ENCODE data around the gene ANAPC10.

ANAPC10 gene

GRCh38 chr4:144985014-144985413, 113.0 kb downstream of the ANAPC10 start:
- no peak overlapping the region for H2BK15ac ChIP-seq (ENCODE audit: low read depth, poor library complexity, severe bottlenecking)
- H3K4me3 ChIP-seq (ENCODE audit: insufficient read depth in 1 of 2, low read depth in 1 of 2, low read length in 2 of 2), result peak overlapping the region in 1 of 2 experiments; percentile 18
- H2BK120ac ChIP-seq (ENCODE audit: low read depth, low read length), result no peak overlapping the region
- H3K27me3 ChIP-seq (ENCODE audit: control insufficient read depth in 1 of 2, insufficient read depth in 1 of 2, low read length in 2 of 2), result no peaks in the 10 kb centered on the region
- H3K79me1 ChIP-seq (replicated peaks; ENCODE audit: low read length, poor library complexity, severe bottlenecking), result no peaks in the 10 kb centered on the region
- H3K27ac ChIP-seq (ENCODE audit: low read length, poor library complexity, severe bottlenecking), result no peak overlapping the region
- peaks cover 4% of the 10 kb centered on the region for H3K9me3 ChIP-seq (ENCODE audit: control insufficient read depth, low read length)
- no peak overlapping the region for H2BK12ac ChIP-seq (ENCODE audit: low read length in 2 of 2)
- H4K8ac ChIP-seq (ENCODE audit: low read length), result no peak overlapping the region
- H3K4me1 ChIP-seq (ENCODE audit: control insufficient read depth, insufficient read depth, low read depth, low read length), result no peaks in the 10 kb centered on the region
- H3K18ac ChIP-seq (ENCODE audit: low read depth in 1 of 2, low read length in 2 of 2), result no peak overlapping the region
- no peak overlapping the region for H2BK5ac ChIP-seq (ENCODE audit: low read depth, low read length, poor library complexity, severe bottlenecking)
- no peak overlapping the region for H3K4ac ChIP-seq (ENCODE audit: low read depth in 1 of 2, low read length in 2 of 2)
- peak overlapping the region; percentile 62 for H3K9ac ChIP-seq (ENCODE audit: low read length)
- H2AFZ ChIP-seq (ENCODE audit: low read depth, low read length), result no peak overlapping the region
- H4K91ac ChIP-seq (ENCODE audit: low read length), result no peak overlapping the region
- H2AK5ac ChIP-seq (ENCODE audit: low read length, severe bottlenecking), result no peak overlapping the region
- H3K23ac ChIP-seq (ENCODE audit: low read length in 2 of 2), result no peak overlapping the region
- no peak for DNase-seq
- no peaks in the 10 kb centered on the region for H3K36me3 ChIP-seq (ENCODE audit: control insufficient read depth in 1 of 2, insufficient read depth in 2 of 2, low read depth in 1 of 2, low read length in 2 of 2)
- no peak overlapping the region for H3K4me2 ChIP-seq (ENCODE audit: low read length, poor library complexity, severe bottlenecking)
- no peak overlapping the region for H3K14ac ChIP-seq (ENCODE audit: low read length in 2 of 2)

- H3K9ac ChIP-seq (ENCODE audit: low read length), result peak overlapping the region; percentile 62
- no peak overlapping the region for H3K14ac ChIP-seq (ENCODE audit: low read length in 2 of 2)
- H2BK15ac ChIP-seq (ENCODE audit: low read depth, poor library complexity, severe bottlenecking), result no peak overlapping the region
- H3K4me2 ChIP-seq (ENCODE audit: low read length, poor library complexity, severe bottlenecking), result no peak overlapping the region
- no peaks in the 10 kb centered on the region for H3K36me3 ChIP-seq (ENCODE audit: control insufficient read depth in 1 of 2, insufficient read depth in 2 of 2, low read depth in 1 of 2, low read length in 2 of 2)
- no peaks in the 10 kb centered on the region for H3K79me1 ChIP-seq (replicated peaks; ENCODE audit: low read length, poor library complexity, severe bottlenecking)
- H4K8ac ChIP-seq (ENCODE audit: low read length), result no peak overlapping the region
- H3K4me3 ChIP-seq (ENCODE audit: insufficient read depth in 1 of 2, low read depth in 1 of 2, low read length in 2 of 2), result no peak overlapping the region
- 95% methylated on average over 3 of the region's 3 CpGs for WGBS
- H2BK120ac ChIP-seq (ENCODE audit: low read depth, low read length), result no peak overlapping the region
- no peak overlapping the region for H3K4ac ChIP-seq (ENCODE audit: low read depth in 1 of 2, low read length in 2 of 2)
- H3K23ac ChIP-seq (ENCODE audit: low read length in 2 of 2), result no peak overlapping the region
- no peak overlapping the region for H3K18ac ChIP-seq (ENCODE audit: low read depth in 1 of 2, low read length in 2 of 2)
- peaks cover 4% of the 10 kb centered on the region for H3K9me3 ChIP-seq (ENCODE audit: control insufficient read depth, low read length)
- H3K27ac ChIP-seq (ENCODE audit: low read length, poor library complexity, severe bottlenecking), result no peak overlapping the region
- H4K91ac ChIP-seq (ENCODE audit: low read length), result no peak overlapping the region
- DNase-seq, result no peak
- H2AFZ ChIP-seq (ENCODE audit: low read depth, low read length), result no peak overlapping the region
- no peak overlapping the region for H2BK12ac ChIP-seq (ENCODE audit: low read length in 2 of 2)
- no peaks in the 10 kb centered on the region for H3K4me1 ChIP-seq (ENCODE audit: control insufficient read depth, insufficient read depth, low read depth, low read length)
- H2AK5ac ChIP-seq (ENCODE audit: low read length, severe bottlenecking), result no peak overlapping the region
- H2BK5ac ChIP-seq (ENCODE audit: low read depth, low read length, poor library complexity, severe bottlenecking), result no peak overlapping the region
- H3K27me3 ChIP-seq (ENCODE audit: control insufficient read depth in 1 of 2, insufficient read depth in 1 of 2, low read length in 2 of 2), result no peaks in the 10 kb centered on the region
These were observed 113.8 kb downstream of the ANAPC10 start for GRCh38 chr4:144984241-144984640.

GRCh38 chr4:144975718-144976117, 122.3 kb downstream of the ANAPC10 start:
- no CpG with 5 or more reads among the region's 2 CpGs for WGBS
- Histone ChIP-seq H3K14ac (ENCODE audit: low read length in 2 of 2) (no peak overlapping the region), H2BK120ac (ENCODE audit: low read depth, low read length) (no peak overlapping the region), H3K18ac (ENCODE audit: low read depth in 1 of 2, low read length in 2 of 2) (no peak overlapping the region), H2BK15ac (ENCODE audit: low read depth, poor library complexity, severe bottlenecking) (no peak overlapping the region), H2BK5ac (ENCODE audit: low read depth, low read length, poor library complexity, severe bottlenecking) (no peak overlapping the region), H3K23ac (ENCODE audit: low read length in 2 of 2) (no peak overlapping the region), H3K4me2 (ENCODE audit: low read length, poor library complexity, severe bottlenecking) (no peak overlapping the region), H4K8ac (ENCODE audit: low read length) (no peak overlapping the region), H4K91ac (ENCODE audit: low read length) (no peak overlapping the region), H3K27ac (ENCODE audit: low read length, poor library complexity, severe bottlenecking) (no peak overlapping the region), H3K27me3 (ENCODE audit: control insufficient read depth in 1 of 2, insufficient read depth in 1 of 2, low read length in 2 of 2) (no peaks in the 10 kb centered on the region), H2AK5ac (ENCODE audit: low read length, severe bottlenecking) (no peak overlapping the region), H2BK12ac (ENCODE audit: low read length in 2 of 2) (no peak overlapping the region), H3K4me3 (ENCODE audit: insufficient read depth in 1 of 2, low read depth in 1 of 2, low read length in 2 of 2) (no peak overlapping the region), H3K9me3 (ENCODE audit: control insufficient read depth, low read length) (peaks cover under 1% of the 10 kb centered on the region), H3K79me1 (replicated peaks; ENCODE audit: low read length, poor library complexity, severe bottlenecking) (no peaks in the 10 kb centered on the region), H3K4ac (ENCODE audit: low read depth in 1 of 2, low read length in 2 of 2) (no peak overlapping the region), H3K36me3 (ENCODE audit: control insufficient read depth in 1 of 2, insufficient read depth in 2 of 2, low read depth in 1 of 2, low read length in 2 of 2) (no peaks in the 10 kb centered on the region), H3K9ac (ENCODE audit: low read length) (no peak overlapping the region), H2AFZ (ENCODE audit: low read depth, low read length) (no peak overlapping the region), H3K4me1 (ENCODE audit: control insufficient read depth, insufficient read depth, low read depth, low read length) (no peaks in the 10 kb centered on the region)
- no peak for DNase-seq

GRCh38 chr4:144970597-144970996, 127.4 kb downstream of the ANAPC10 start:
- H2BK12ac ChIP-seq (ENCODE audit: low read length in 2 of 2), result no peak overlapping the region
- H3K4me2 ChIP-seq (ENCODE audit: low read length, poor library complexity, severe bottlenecking), result no peak overlapping the region
- no peak overlapping the region for H2BK5ac ChIP-seq (ENCODE audit: low read depth, low read length, poor library complexity, severe bottlenecking)
- no peak overlapping the region for H2BK15ac ChIP-seq (ENCODE audit: low read depth, poor library complexity, severe bottlenecking)
- no peak for DNase-seq
- H2AFZ ChIP-seq (ENCODE audit: low read depth, low read length), result no peak overlapping the region
- H3K27ac ChIP-seq (ENCODE audit: low read length, poor library complexity, severe bottlenecking), result no peak overlapping the region
- no peak overlapping the region for H3K4ac ChIP-seq (ENCODE audit: low read depth in 1 of 2, low read length in 2 of 2)
- H4K8ac ChIP-seq (ENCODE audit: low read length), result no peak overlapping the region
- no peak overlapping the region for H3K4me3 ChIP-seq (ENCODE audit: insufficient read depth in 1 of 2, low read depth in 1 of 2, low read length in 2 of 2)
- H3K27me3 ChIP-seq (ENCODE audit: control insufficient read depth in 1 of 2, insufficient read depth in 1 of 2, low read length in 2 of 2), result no peaks in the 10 kb centered on the region
- no peak overlapping the region for H3K23ac ChIP-seq (ENCODE audit: low read length in 2 of 2)
- no peaks in the 10 kb centered on the region for H3K9me3 ChIP-seq (ENCODE audit: control insufficient read depth, low read length)
- no peak overlapping the region for H3K14ac ChIP-seq (ENCODE audit: low read length in 2 of 2)
- no peaks in the 10 kb centered on the region for H3K79me1 ChIP-seq (replicated peaks; ENCODE audit: low read length, poor library complexity, severe bottlenecking)
- WGBS, result no CpG with 5 or more reads among the region's 1 CpG
- H3K36me3 ChIP-seq (ENCODE audit: control insufficient read depth in 1 of 2, insufficient read depth in 2 of 2, low read depth in 1 of 2, low read length in 2 of 2), result no peaks in the 10 kb centered on the region
- no peak overlapping the region for H3K9ac ChIP-seq (ENCODE audit: low read length)
- H2BK120ac ChIP-seq (ENCODE audit: low read depth, low read length), result no peak overlapping the region
- no peak overlapping the region for H4K91ac ChIP-seq (ENCODE audit: low read length)
- H3K18ac ChIP-seq (ENCODE audit: low read depth in 1 of 2, low read length in 2 of 2), result no peak overlapping the region
- no peaks in the 10 kb centered on the region for H3K4me1 ChIP-seq (ENCODE audit: control insufficient read depth, insufficient read depth, low read depth, low read length)
- H2AK5ac ChIP-seq (ENCODE audit: low read length, severe bottlenecking), result no peak overlapping the region

Data from mesenchymal stem cell (in vitro differentiated cells and primary cell).